Measurements from ENCODE around the gene SPAG17.

SPAG17 gene

DNA sequence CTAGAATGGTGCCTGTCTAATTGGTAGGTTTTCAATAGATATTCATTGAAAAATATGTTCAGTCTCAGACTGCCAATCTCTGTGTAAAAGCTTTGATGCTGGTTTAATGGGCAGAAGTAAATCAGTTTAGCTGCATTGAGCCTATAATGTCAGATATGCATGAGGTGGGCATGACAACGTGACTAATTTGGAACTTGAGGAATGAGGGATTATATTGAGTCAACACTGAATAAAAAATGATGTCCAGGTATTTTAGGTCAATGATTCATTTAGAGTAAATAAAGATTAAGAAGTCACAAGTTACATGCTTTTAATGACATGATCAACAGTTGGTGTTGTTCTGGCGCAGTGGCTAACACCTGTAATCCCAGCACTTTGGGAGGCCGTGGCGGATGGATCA is 252.5 kb downstream of the SPAG17 start:
- no peaks in the 10 kb centered on the region for H3K9me3 ChIP-seq (ENCODE audit: insufficient read depth, low read length)
- H3K36me3 ChIP-seq (ENCODE audit: low read length) = peaks cover 28% of the 10 kb centered on the region
- no peak overlapping the region for H2AFZ ChIP-seq (ENCODE audit: low read depth, low read length, severe bottlenecking)
- H3K9me2 ChIP-seq (replicated peaks; ENCODE audit: insufficient read depth, low read length) = no peaks in the 10 kb centered on the region
- H3K9ac ChIP-seq (ENCODE audit: low read length) = no peak overlapping the region
- H4K20me1 ChIP-seq (ENCODE audit: low read depth, low read length) = peaks cover 6% of the 10 kb centered on the region
- H3K27ac ChIP-seq (ENCODE audit: low read depth, low read length) = no peak overlapping the region
- no peaks in the 10 kb centered on the region for H3K27me3 ChIP-seq (ENCODE audit: low read length)
- peaks cover 65% of the 10 kb centered on the region for H3K79me2 ChIP-seq (ENCODE audit: insufficient read depth, low read length)
- no peak overlapping the region for H3K4me3 ChIP-seq (ENCODE audit: insufficient read depth, low read length, poor library complexity, severe bottlenecking)
- H3K4me2 ChIP-seq (ENCODE audit: low read depth, low read length, poor library complexity, severe bottlenecking) = no peak overlapping the region
- no peaks in the 10 kb centered on the region for H3F3A ChIP-seq (ENCODE audit: insufficient read depth)
- TF ChIP-seq, protein P1, sequence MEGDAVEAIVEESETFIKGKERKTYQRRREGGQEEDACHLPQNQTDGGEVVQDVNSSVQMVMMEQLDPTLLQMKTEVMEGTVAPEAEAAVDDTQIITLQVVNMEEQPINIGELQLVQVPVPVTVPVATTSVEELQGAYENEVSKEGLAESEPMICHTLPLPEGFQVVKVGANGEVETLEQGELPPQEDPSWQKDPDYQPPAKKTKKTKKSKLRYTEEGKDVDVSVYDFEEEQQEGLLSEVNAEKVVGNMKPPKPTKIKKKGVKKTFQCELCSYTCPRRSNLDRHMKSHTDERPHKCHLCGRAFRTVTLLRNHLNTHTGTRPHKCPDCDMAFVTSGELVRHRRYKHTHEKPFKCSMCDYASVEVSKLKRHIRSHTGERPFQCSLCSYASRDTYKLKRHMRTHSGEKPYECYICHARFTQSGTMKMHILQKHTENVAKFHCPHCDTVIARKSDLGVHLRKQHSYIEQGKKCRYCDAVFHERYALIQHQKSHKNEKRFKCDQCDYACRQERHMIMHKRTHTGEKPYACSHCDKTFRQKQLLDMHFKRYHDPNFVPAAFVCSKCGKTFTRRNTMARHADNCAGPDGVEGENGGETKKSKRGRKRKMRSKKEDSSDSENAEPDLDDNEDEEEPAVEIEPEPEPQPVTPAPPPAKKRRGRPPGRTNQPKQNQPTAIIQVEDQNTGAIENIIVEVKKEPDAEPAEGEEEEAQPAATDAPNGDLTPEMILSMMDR (IDR thresholded peaks at IDR 0.05; ENCODE audit: insufficient read depth, low read length, poor library complexity, severe bottlenecking) = no peak
- no peak for TF ChIP-seq EZH2phosphoT487 (conservative IDR thresholded peaks at IDR 0.05; ENCODE audit: low read length)

DNA sequence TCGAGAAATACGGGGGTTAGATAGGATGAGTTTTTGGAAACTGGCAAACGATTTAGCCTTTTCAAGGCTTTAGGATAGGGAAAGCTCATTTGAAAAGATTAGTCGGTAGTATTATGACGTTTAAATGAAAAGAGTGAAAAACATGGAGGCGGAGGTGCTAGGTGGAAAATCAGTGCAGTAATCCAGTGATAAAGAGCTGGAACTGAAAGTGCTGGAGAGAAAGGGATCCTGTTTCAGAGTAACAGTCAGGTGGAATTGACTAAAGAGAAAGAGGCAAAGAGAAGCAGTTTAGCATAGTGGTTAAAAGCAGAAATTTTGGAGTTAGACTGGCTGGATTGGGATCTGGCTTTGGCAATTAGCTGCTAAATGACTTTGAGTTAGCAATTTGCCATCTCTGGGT is 254.5 kb downstream of the SPAG17 start:
- peak overlapping the region; percentile 71 for H3K9ac ChIP-seq (ENCODE audit: low read length)
- TF ChIP-seq, protein P1 (IDR thresholded peaks at IDR 0.05; ENCODE audit: insufficient read depth, low read length, poor library complexity, severe bottlenecking) = no peak
- no peak for TF ChIP-seq EZH2phosphoT487 (conservative IDR thresholded peaks at IDR 0.05; ENCODE audit: low read length)
- H3K79me2 ChIP-seq (ENCODE audit: insufficient read depth, low read length) = peaks cover 81% of the 10 kb centered on the region
- H3K9me3 ChIP-seq (ENCODE audit: insufficient read depth, low read length) = no peaks in the 10 kb centered on the region
- peak overlapping the region; percentile 70 for H2AFZ ChIP-seq (ENCODE audit: low read depth, low read length, severe bottlenecking)
- H3K4me3 ChIP-seq (ENCODE audit: insufficient read depth, low read length, poor library complexity, severe bottlenecking) = peak overlapping the region; percentile 79
- peak overlapping the region; percentile 30 for H3K27ac ChIP-seq (ENCODE audit: low read depth, low read length)
- no peaks in the 10 kb centered on the region for H3K9me2 ChIP-seq (replicated peaks; ENCODE audit: insufficient read depth, low read length)
- H3K4me2 ChIP-seq (ENCODE audit: low read depth, low read length, poor library complexity, severe bottlenecking) = peak overlapping the region; percentile 99
- peaks cover 18% of the 10 kb centered on the region for H3K36me3 ChIP-seq (ENCODE audit: low read length)
- H3K27me3 ChIP-seq (ENCODE audit: low read length) = no peaks in the 10 kb centered on the region
- no peaks in the 10 kb centered on the region for H3F3A ChIP-seq (ENCODE audit: insufficient read depth)
- peaks cover 23% of the 10 kb centered on the region for H4K20me1 ChIP-seq (ENCODE audit: low read depth, low read length)

DNA sequence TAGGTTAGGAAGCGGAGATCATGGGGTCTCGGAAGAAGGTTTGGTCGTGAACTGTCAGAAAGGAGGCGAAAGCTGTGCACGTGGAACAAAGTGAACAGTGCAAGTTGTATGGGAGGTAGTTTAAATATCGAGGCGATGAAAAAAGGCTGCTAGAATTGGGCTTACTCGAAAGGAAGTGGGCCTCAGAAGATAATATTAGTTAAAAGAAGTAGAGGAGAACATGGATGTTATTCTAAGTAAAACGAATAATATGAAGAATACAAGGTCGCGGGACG is 254.9 kb downstream of the SPAG17 start:
- no peaks in the 10 kb centered on the region for H3K27me3 ChIP-seq (ENCODE audit: low read length)
- no peaks in the 10 kb centered on the region for H3K9me3 ChIP-seq (ENCODE audit: insufficient read depth, low read length)
- no peaks in the 10 kb centered on the region for H3F3A ChIP-seq (ENCODE audit: insufficient read depth)
- H3K4me2 ChIP-seq (ENCODE audit: low read depth, low read length, poor library complexity, severe bottlenecking) = peak overlapping the region; percentile 99
- peak overlapping the region; percentile 79 for H3K4me3 ChIP-seq (ENCODE audit: insufficient read depth, low read length, poor library complexity, severe bottlenecking)
- no peak for TF ChIP-seq EZH2phosphoT487 (conservative IDR thresholded peaks at IDR 0.05; ENCODE audit: low read length)
- TF ChIP-seq, protein P1 (IDR thresholded peaks at IDR 0.05; ENCODE audit: insufficient read depth, low read length, poor library complexity, severe bottlenecking) = no peak
- peak overlapping the region; percentile 71 for H3K9ac ChIP-seq (ENCODE audit: low read length)
- peak overlapping the region; percentile 30 for H3K27ac ChIP-seq (ENCODE audit: low read depth, low read length)
- peaks cover 77% of the 10 kb centered on the region for H3K79me2 ChIP-seq (ENCODE audit: insufficient read depth, low read length)
- H2AFZ ChIP-seq (ENCODE audit: low read depth, low read length, severe bottlenecking) = peak overlapping the region; percentile 70
- peaks cover 20% of the 10 kb centered on the region for H4K20me1 ChIP-seq (ENCODE audit: low read depth, low read length)
- peaks cover 14% of the 10 kb centered on the region for H3K36me3 ChIP-seq (ENCODE audit: low read length)
- H3K9me2 ChIP-seq (replicated peaks; ENCODE audit: insufficient read depth, low read length) = no peaks in the 10 kb centered on the region
